H1 (cell line): Measurements from ENCODE around the gene ARID2. TPM values are rescaled to one million over a fixed set of nuclear protein-coding genes. Genes with fewer than 3 reads are reported as not detected.

Experiments
- CTCF ChIA-PET: fragments of 300-600 bp; sonication (Branson Sonifier 250); formaldehyde crosslinking; loops from one replicate; lab custom pipeline; 2021; ENCODE audit not compliant: partially characterized antibody; lab: Charles Lee
- POLR2A ChIA-PET: fragments of 300-600 bp; sonication (Branson Sonifier 250); formaldehyde crosslinking; loops from one replicate; lab custom pipeline; 2021; ENCODE audit warnings: inconsistent platforms; ENCODE audit not compliant: partially characterized antibody; lab: Charles Lee
- DNase-seq, 2 experiments: peaks; one replicate each; pipeline versions ENCODE4 v3.0.0 to v3.0.0-alpha.2; 2010 to 2022; ENCODE audit warnings: low spot score in 2 of 2, low read depth in 1 of 2, mixed read lengths in 1 of 2
- FAIRE-seq: peaks from 2 replicates; lab custom pipeline; 2011; peaks lifted over from hg19 to GRCh38; lab: Jason Lieb, UNC
- H2AFZ ChIP-seq: 2 replicates; pipeline ENCODE4 v1.8.1; 2012; ENCODE audit warnings: low read length, inconsistent platforms
- H2AK5ac ChIP-seq: 2 replicates; pipeline ENCODE4 v1.6.1; 2013; ENCODE audit warnings: low read depth, low read length
- H2BK120ac ChIP-seq: replicated peaks from 2 replicates; pipeline ENCODE3; 2013; ENCODE audit warnings: low read depth, low read length, inconsistent platforms
- H2BK12ac ChIP-seq: 2 replicates; pipeline ENCODE4 v1.6.1; 2013; ENCODE audit warnings: low read depth, low read length
- H2BK15ac ChIP-seq: 2 replicates; pipeline ENCODE4 v1.6.1; 2013; ENCODE audit warnings: low read length
- H2BK20ac ChIP-seq: 2 replicates; pipeline ENCODE4 v1.6.1; 2013; ENCODE audit warnings: low read length
- H2BK5ac ChIP-seq: 2 replicates; pipeline ENCODE4 v1.6.1; 2013; ENCODE audit warnings: low read depth, low read length
- H3K14ac ChIP-seq: 2 replicates; pipeline ENCODE4 v1.6.1; 2013; ENCODE audit warnings: inconsistent platforms; ENCODE audit not compliant: insufficient read length
- H3K18ac ChIP-seq: 2 replicates; pipeline ENCODE4 v1.6.1; 2013; ENCODE audit warnings: low read length; ENCODE audit errors: extremely low read depth
- H3K23ac ChIP-seq: 2 replicates; pipeline ENCODE4 v1.6.1; 2013; ENCODE audit warnings: inconsistent platforms; ENCODE audit not compliant: insufficient read length
- H3K23me2 ChIP-seq: 2 replicates; pipeline ENCODE4 v1.6.1; 2013; ENCODE audit warnings: low read depth, low read length
- H3K27ac ChIP-seq: 2 replicates; pipeline ENCODE4 v1.6.1; 2011; ENCODE audit warnings: low read depth, low read length, inconsistent platforms
- H3K27me3 ChIP-seq, 4 experiments: replicated peaks in 1 of 4; 1 replicate in 1 of 4; 2 replicates in 3 of 4; pipeline versions ENCODE4 v1.6.1 to v1.8.1; 2011 to 2013; ENCODE audit warnings: low read length in 3 of 4, mild to moderate bottlenecking in 3 of 4, inconsistent platforms in 2 of 4, mixed read lengths in 2 of 4, moderate library complexity in 1 of 4; ENCODE audit not compliant: control insufficient read depth in 3 of 4, insufficient read depth in 3 of 4; ENCODE audit errors: extremely low read depth in 1 of 4
- H3K36me3 ChIP-seq, 4 experiments: 2 replicates each; pipeline versions ENCODE4 v1.6.1 to v1.8.1; 2011 to 2013; ENCODE audit warnings: mild to moderate bottlenecking in 4 of 4, low read length in 3 of 4, moderate library complexity in 2 of 4, control low read depth in 1 of 4, inconsistent platforms in 1 of 4; ENCODE audit not compliant: insufficient read depth in 4 of 4, control insufficient read depth in 2 of 4
- H3K4ac ChIP-seq: replicated peaks from 2 replicates; pipeline ENCODE3; 2013; ENCODE audit warnings: low read length, low read depth, mixed read lengths, inconsistent platforms; ENCODE audit not compliant: insufficient read length
- H3K4me1 ChIP-seq, 4 experiments: replicated peaks in 1 of 4; 1 replicate in 1 of 4; 2 replicates in 3 of 4; pipeline versions ENCODE4 v1.6.1 to v1.8.1; 2011 to 2013; ENCODE audit warnings: low read length in 3 of 4, inconsistent platforms in 2 of 4, mixed read lengths in 1 of 4; ENCODE audit not compliant: insufficient read depth in 4 of 4, control insufficient read depth in 3 of 4
- H3K4me2 ChIP-seq, 2 experiments: 2 replicates each; pipeline versions ENCODE4 v1.6.1 to v1.8.1; 2011 to 2013; ENCODE audit warnings: low read depth in 2 of 2, low read length in 2 of 2, control low read depth in 1 of 2, inconsistent platforms in 1 of 2, mild to moderate bottlenecking in 1 of 2; ENCODE audit not compliant: insufficient read depth in 1 of 2
- H3K4me3 ChIP-seq, 4 experiments: fragments of 200-600, 300-600 bp in 1 of 4; sonication (generic), shearing (Covaris generic), sonication (Bioruptor Twin) in 1 of 4; 2 replicates each; pipeline versions ENCODE4 v1.5.1 to v1.8.1; 2011 to 2016; ENCODE audit warnings: low read length in 4 of 4, low read depth in 3 of 4, control low read depth in 2 of 4, inconsistent platforms in 2 of 4, mild to moderate bottlenecking in 2 of 4, mixed read lengths in 1 of 4, moderate library complexity in 1 of 4; ENCODE audit not compliant: insufficient read depth in 2 of 4; ENCODE audit errors: extremely low read depth in 1 of 4
- H3K56ac ChIP-seq: replicated peaks from 2 replicates; pipeline ENCODE3; 2013; ENCODE audit warnings: low read depth, mild to moderate bottlenecking, mixed read lengths, low read length, inconsistent platforms; ENCODE audit not compliant: insufficient read length
- H3K79me1 ChIP-seq: 2 replicates; pipeline ENCODE4 v1.6.1; 2013; ENCODE audit warnings: low read depth, low read length, control low read depth
- H3K79me2 ChIP-seq, 2 experiments: 2 replicates each; pipeline versions ENCODE4 v1.6.1 to v1.8.1; 2012 to 2013; ENCODE audit warnings: low read length in 2 of 2, mild to moderate bottlenecking in 2 of 2, inconsistent platforms in 1 of 2; ENCODE audit not compliant: insufficient read depth in 2 of 2, control insufficient read depth in 1 of 2
- H3K9ac ChIP-seq, 4 experiments: replicated peaks in 1 of 4; 1 replicate in 1 of 4; 2 replicates in 3 of 4; pipeline versions ENCODE4 v1.6.1 to v1.8.1; 2011 to 2013; ENCODE audit warnings: low read depth in 3 of 4, low read length in 3 of 4, control low read depth in 2 of 4, mild to moderate bottlenecking in 2 of 4, moderate library complexity in 2 of 4, inconsistent platforms in 1 of 4; ENCODE audit errors: extremely low read depth in 1 of 4
- H3K9me3 ChIP-seq, 2 experiments: 2 replicates each; pipeline versions ENCODE4 v1.6.1 to v1.8.1; 2012 to 2013; ENCODE audit warnings: mild to moderate bottlenecking in 2 of 2, moderate library complexity in 2 of 2, control low read depth in 1 of 2, inconsistent platforms in 1 of 2, low read depth in 1 of 2, low read length in 1 of 2, mixed read lengths in 1 of 2; ENCODE audit not compliant: insufficient read depth in 2 of 2
- H4K20me1 ChIP-seq, 2 experiments: replicated peaks in 1 of 2; 2 replicates each; pipeline versions ENCODE3 to v1.8.1; 2011 to 2013; ENCODE audit warnings: inconsistent platforms in 2 of 2, low read length in 2 of 2, mild to moderate bottlenecking in 1 of 2; ENCODE audit not compliant: insufficient read depth in 2 of 2, control insufficient read depth in 1 of 2
- H4K5ac ChIP-seq: 2 replicates; pipeline ENCODE4 v1.6.1; 2013; ENCODE audit warnings: low read length, low read depth, mixed read lengths, inconsistent platforms; ENCODE audit not compliant: insufficient read length
- H4K8ac ChIP-seq: 2 replicates; pipeline ENCODE4 v1.8.0; 2013; ENCODE audit warnings: mild to moderate bottlenecking, moderate library complexity, low read length, inconsistent platforms; ENCODE audit not compliant: insufficient read depth; ENCODE audit errors: extremely low read depth
- H4K91ac ChIP-seq: replicated peaks from 2 replicates; pipeline ENCODE3; 2013; ENCODE audit warnings: low read length, mixed read lengths, inconsistent platforms; ENCODE audit not compliant: insufficient read length
- CBX5 ChIP-seq: fragments of 300-800, 300-1000 bp; sonication (generic); IDR thresholded peaks from 2 replicates; pipeline ENCODE4 v1.7.1; 2016; ENCODE audit warnings: antibody characterized with exemption, low read length, low read depth
- CEBPB ChIP-seq: IDR thresholded peaks from 2 replicates; pipeline ENCODE4 v1.6.1; 2012; ENCODE audit warnings: low read depth, low read length
- CTCF ChIP-seq, 3 experiments: IDR thresholded peaks; 1 replicate in 2 of 3; 2 replicates in 1 of 3; pipeline versions ENCODE4 v1.5.1 to v1.6.1; 2011; ENCODE audit warnings: low read length in 3 of 3, mild to moderate bottlenecking in 3 of 3, inconsistent platforms in 2 of 3, low read depth in 1 of 3, moderate library complexity in 1 of 3; ENCODE audit not compliant: insufficient read depth in 1 of 3; ENCODE audit errors: control extremely low read depth in 1 of 3
- TBP ChIP-seq: IDR thresholded peaks from 2 replicates; pipeline ENCODE4 v1.6.1; 2011; ENCODE audit warnings: low read depth, low read length, improper control_type of control experiment
- TEAD4 ChIP-seq: IDR thresholded peaks from 2 replicates; pipeline ENCODE4 v1.6.1; 2012; ENCODE audit warnings: low read depth, low read length, inconsistent platforms, mixed read lengths
- polyA plus RNA-seq, 7 experiments: library from polyadenylated mRNA; depleted of rRNA in 3 of 7; stranded (reverse) in 5 of 7; unstranded in 2 of 7; fragments of >200 nt in 5 of 7; fragments of 200-250 nt in 2 of 7; gene quantifications; 1 replicate in 5 of 7; 2 replicates in 1 of 7; 4 replicates in 1 of 7; pipeline versions ENCODE4 v1.2.1 to v1.2.3, GENCODE V29; 2011 to 2013; ENCODE audit warnings: missing spikeins in 2 of 7, mixed read lengths in 2 of 7
- total RNA-seq: library from RNA; stranded (reverse); fragmentation: NEBNext Ultra II Directional; extraction: Animal tissue kit (Norgen Biotek cat#: 25700); gene quantifications from 2 replicates; pipeline ENCODE4 v1.2.1, GENCODE V29; 2021

ARID2 gene
- total and polyA plus RNA-seq, 2 of the 8 experiments (the other 6 are each of a cell fraction or from before 2014, with no cell fraction given): 32.0 to 45.2 TPM

- ChIA-PET CTCF (no interaction called here), POLR2A (no interaction called here)
- H3K23ac ChIP-seq: no peak overlapping the region
- H3K9ac ChIP-seq: no peak overlapping the region
- no peaks in the 10 kb centered on the region for H3K9me3 ChIP-seq
- H3K4me1 ChIP-seq: peaks cover 0 to 4% (median 2%) of the 10 kb centered on the region in 4 experiments; a peak in 3 of 7 replicates
- H3K36me3 ChIP-seq: no peaks in the 10 kb centered on the region
- H2AFZ ChIP-seq: no peak overlapping the region
- H2BK15ac ChIP-seq: no peak overlapping the region
- no peak overlapping the region for H3K4ac ChIP-seq
- DNase-seq (no peak), FAIRE-seq (no peak)
- H3K79me2 ChIP-seq: peaks cover 0 to 81% of the 10 kb centered on the region in 2 experiments; a peak in 2 of 4 replicates
- H3K4me2 ChIP-seq: no peak overlapping the region
- H3K27me3 ChIP-seq: no peaks in the 10 kb centered on the region
- no peak overlapping the region for H4K91ac ChIP-seq
- no peak overlapping the region for H3K14ac ChIP-seq
- H2BK20ac ChIP-seq: no peak overlapping the region
- no peaks in the 10 kb centered on the region for H3K23me2 ChIP-seq
- H4K8ac ChIP-seq: no peak overlapping the region
- no peak overlapping the region for H2BK12ac ChIP-seq
- no peak overlapping the region for H2BK120ac ChIP-seq
- no peak overlapping the region for H3K27ac ChIP-seq
- peaks cover 3 to 6% of the 10 kb centered on the region in 2 experiments for H4K20me1 ChIP-seq
- no peak overlapping the region for H2BK5ac ChIP-seq
- H4K5ac ChIP-seq: no peak overlapping the region
- H3K79me1 ChIP-seq: peaks cover 2% of the 10 kb centered on the region; the same call in 1 of the 2 replicates
- no peak overlapping the region for H3K18ac ChIP-seq
- H2AK5ac ChIP-seq: no peak overlapping the region
- H3K56ac ChIP-seq: no peak overlapping the region
- no peak for TF ChIP-seq CEBPB
- no peak for TF ChIP-seq CTCF (IDR thresholded peaks at IDR 0.05; ENCODE audit: control extremely low read depth in 1 of 3, insufficient read depth in 1 of 3, low read depth in 1 of 3, low read length in 3 of 3)
- TF ChIP-seq CBX5: no peak
- TF ChIP-seq TEAD4: no peak
- TF ChIP-seq TBP: no peak
- H3K4me3 ChIP-seq: no peak overlapping the region
Observed at GRCh38 chr12:45781080-45781479, 51.6 kb downstream of the ARID2 start.
